HG03457 (cell line): ENCODE measurements around the gene TBCC.

Experiments
- ATAC-seq: cut with Tn5 transposase; IDR thresholded peaks from one replicate; pipeline ENCODE4 v1.9.1; 2021; ENCODE audit warnings: moderate number of reproducible peaks; ENCODE audit not compliant: unreplicated experiment

TBCC gene

GRCh38 chr6:42697268-42697655 lies 48.6 kb downstream of the TBCC start:
- no peak for ATAC-seq

- no peak for ATAC-seq
These were observed 49.2 kb downstream of the TBCC start for GRCh38 chr6:42696526-42697267.

GRCh38 chr6:42694586-42694985 lies 51.3 kb downstream of the TBCC start:
- no peak for ATAC-seq
